Measurements from ENCODE around the gene HECW1. TPM values are rescaled to one million over a fixed set of nuclear protein-coding genes. Genes with fewer than 3 reads are reported as not detected.

HECW1 gene
- total and polyA plus RNA-seq, 10 of the 15 experiments (the other 5 are each of a cell fraction or from before 2014, with no cell fraction given), result under 0.01 to 0.31 (median 0.04) TPM; not detected in 3

DNA sequence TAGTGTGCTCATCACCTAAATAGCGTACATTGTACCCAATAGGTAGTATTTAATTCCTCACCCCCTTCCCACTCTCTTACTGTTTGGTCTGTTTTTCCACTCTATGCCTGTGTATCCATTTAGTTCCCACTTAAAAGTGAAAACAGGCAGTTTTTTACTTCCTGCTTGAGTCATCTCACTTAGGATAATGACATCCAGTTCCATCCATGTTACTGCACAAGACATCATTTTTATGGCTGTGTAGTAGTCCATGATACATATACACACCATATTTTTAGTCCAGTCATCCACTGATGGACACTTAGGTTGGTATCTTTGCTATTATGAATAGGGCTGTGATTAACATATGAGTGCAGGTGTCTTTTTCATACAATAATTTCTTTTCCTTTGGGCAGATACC, 480.6 kb downstream of the HECW1 start:
- no TSS peak for BruUV-seq (replicated peaks)
- H3K27me3 ChIP-seq (replicated peaks in 1 of 2; ENCODE audit: control insufficient read depth in 2 of 2, insufficient read depth in 2 of 2, low read length in 1 of 2), result no peaks in the 10 kb centered on the region
- H3K9me3 ChIP-seq (replicated peaks; ENCODE audit: control insufficient read depth, insufficient read depth, low read length), result no peaks in the 10 kb centered on the region; the same call in 2 of the 3 replicates
- in situ Hi-C loops (cut with MboI), result no loop called here
- peak overlapping the region; percentile 70; the same call in 1 of the 2 replicates for H3K4me2 ChIP-seq (ENCODE audit: control insufficient read depth, insufficient read depth)
- intact Hi-C loops (cut with micrococcal nuclease; ENCODE audit: unreplicated experiment), result no loop called here
- peaks cover 96% of the 10 kb centered on the region for H3K79me2 ChIP-seq (ENCODE audit: control insufficient read depth, insufficient read depth, low read length)
- no peak overlapping the region for H2AFZ ChIP-seq (ENCODE audit: control insufficient read depth, low read depth, low read length)
- no peak overlapping the region for H3K9ac ChIP-seq (ENCODE audit: control insufficient read depth, insufficient read depth, low read length)
- ChIA-PET SMC1A (ENCODE audit: uncharacterized antibody, unreplicated experiment) (interaction anchor here (0.6 to 9.8 kb wide), 6 partner anchors 11 to 139 kb away, joined by 3 to 163 read pairs (median 56); partner anchors contain the start of genes COA1 and STK17A), POLR2A (interaction anchor here (0.8 to 9.8 kb wide), 2 partner anchors 55 to 150 kb away, joined by 3 to 138 read pairs; no protein-coding TSS in a partner anchor), RAD21 (ENCODE audit: unreplicated experiment) (interaction anchor here (1.2 to 12.2 kb wide), 3 partner anchors 10 to 107 kb away, joined by 5 to 280 read pairs (median 24); partner anchors contain the start of gene STK17A), CTCF (interaction anchor here (1.0 to 12.5 kb wide), 5 partner anchors 11 to 192 kb away, joined by 3 to 183 read pairs (median 20); partner anchors contain the start of gene STK17A)
- peaks cover 41% of the 10 kb centered on the region for H3K4me1 ChIP-seq (ENCODE audit: control insufficient read depth, insufficient read depth, low read length)
- ATAC-seq, result no peak
- no peak for FAIRE-seq
- DNase-seq (ENCODE audit: low read depth, low spot score), result no peak
- H3K4me3 ChIP-seq, result peak overlapping the region; percentile 50; the same call in 1 of the 2 replicates
- TF ChIP-seq SPI1 (IDR thresholded peaks at IDR 0.05; ENCODE audit: borderline replicate concordance, insufficient read depth, low read depth, low read length) (no peak), SMARCA5 (IDR thresholded peaks at IDR 0.05) (0 out of 2 replicates have a peak, but pooled peaks have one; percentile 34), IKZF1 (conservative IDR thresholded peaks at IDR 0.05) (0 out of 2 replicates have a peak, but pooled peaks have one; percentile 13), ZNF217 (IDR thresholded peaks at IDR 0.05) (peak; percentile 52; the same call in 1 of the 2 replicates), IKZF2 (IDR thresholded peaks at IDR 0.05) (0 out of 4 replicates have a peak, but pooled peaks of 1 of the 2 experiments have one; percentile 21)
- H3K36me3 ChIP-seq (ENCODE audit: control insufficient read depth in 2 of 2, insufficient read depth in 2 of 2, low read length in 1 of 2), result peaks cover 6 to 11% of the 10 kb centered on the region in 2 experiments; a peak in 3 of 4 replicates
- peak overlapping the region; percentile 31; the same call in 1 of the 2 replicates for H3K27ac ChIP-seq (ENCODE audit: control insufficient read depth, insufficient read depth)
- no peaks in the 10 kb centered on the region for H4K20me1 ChIP-seq (ENCODE audit: control insufficient read depth, insufficient read depth)
- 96% methylated on average over 1 of the region's 1 CpG for WGBS (ENCODE audit: insufficient coverage, insufficient replicate concordance, low lambda C conversion rate, missing lambda C conversion rate)

DNA sequence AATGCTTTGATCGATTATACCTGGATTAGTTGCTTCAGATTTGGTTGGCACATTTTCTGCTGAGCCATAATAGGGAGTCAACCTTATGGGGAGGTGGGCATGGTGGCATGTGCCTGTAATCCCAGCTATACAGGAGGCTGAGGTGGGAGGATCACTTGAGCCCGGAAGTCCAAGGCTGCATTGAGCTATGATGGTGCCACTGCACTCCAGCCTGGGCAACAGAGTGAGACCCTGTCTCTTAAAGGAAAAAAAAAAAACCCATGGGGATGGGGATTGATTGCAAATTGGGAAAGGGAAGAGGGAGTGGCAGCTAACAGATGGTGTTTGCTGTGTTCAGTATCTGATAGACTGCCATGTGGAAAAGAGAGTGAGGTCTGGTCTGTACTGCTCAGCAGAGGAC, 481.6 kb downstream of the HECW1 start:
- SMC1A ChIA-PET (ENCODE audit: uncharacterized antibody, unreplicated experiment), result interaction anchor here (0.5 to 3.0 kb wide), 9 partner anchors 9 to 125 kb away, joined by 3 to 14 read pairs (median 3); partner anchors contain the start of gene STK17A
- intact Hi-C loops (cut with micrococcal nuclease; ENCODE audit: unreplicated experiment) (no loop called here), in situ Hi-C loops (cut with MboI) (no loop called here)
- ATAC-seq (no peak), DNase-seq (ENCODE audit: low read depth, low spot score) (no peak), FAIRE-seq (no peak)
- H3K4me3 ChIP-seq, result 0 out of 2 replicates have a peak overlapping the region, but pooled peaks have one; percentile 50
- H3K36me3 ChIP-seq (ENCODE audit: control insufficient read depth in 2 of 2, insufficient read depth in 2 of 2, low read length in 1 of 2), result peaks cover 6 to 14% of the 10 kb centered on the region in 2 experiments; a peak in 3 of 4 replicates
- peak overlapping the region; percentile 92 for H3K4me2 ChIP-seq (ENCODE audit: control insufficient read depth, insufficient read depth)
- RAD21 ChIA-PET (ENCODE audit: unreplicated experiment), result interaction anchor here (0.7 to 1.5 kb wide), 3 partner anchors 32 to 275 kb away, joined by 3 to 6 read pairs (median 3); partner anchors contain the start of gene MRPS24
- H3K27me3 ChIP-seq (replicated peaks in 1 of 2; ENCODE audit: control insufficient read depth in 2 of 2, insufficient read depth in 2 of 2, low read length in 1 of 2), result no peaks in the 10 kb centered on the region
- peaks cover 33% of the 10 kb centered on the region for H3K4me1 ChIP-seq (ENCODE audit: control insufficient read depth, insufficient read depth, low read length)
- H3K9ac ChIP-seq (ENCODE audit: control insufficient read depth, insufficient read depth, low read length), result no peak overlapping the region
- BruUV-seq (replicated peaks), result no TSS peak
- POLR2A ChIA-PET, result interaction anchor here (0.7 to 1.3 kb wide), 4 partner anchors 19 to 1890 kb away, joined by 3 to 5 read pairs (median 3); no protein-coding TSS in a partner anchor
- CTCF ChIA-PET, result interaction anchor here (0.8 to 3.0 kb wide), 6 partner anchors 9 to 245 kb away, joined by 3 to 15 read pairs (median 4); partner anchors contain the start of gene STK17A
- H3K79me2 ChIP-seq (ENCODE audit: control insufficient read depth, insufficient read depth, low read length), result peaks cover 91% of the 10 kb centered on the region
- H3K9me3 ChIP-seq (replicated peaks; ENCODE audit: control insufficient read depth, insufficient read depth, low read length), result no peaks in the 10 kb centered on the region; the same call in 2 of the 3 replicates
- no peaks in the 10 kb centered on the region; the same call in 1 of the 2 replicates for H4K20me1 ChIP-seq (ENCODE audit: control insufficient read depth, insufficient read depth)
- H3K27ac ChIP-seq (ENCODE audit: control insufficient read depth, insufficient read depth), result peak overlapping the region; percentile 41
- no peak overlapping the region for H2AFZ ChIP-seq (ENCODE audit: control insufficient read depth, low read depth, low read length)
- 20% methylated on average over 2 of the region's 2 CpGs for WGBS (ENCODE audit: insufficient coverage, insufficient replicate concordance, low lambda C conversion rate, missing lambda C conversion rate)
- TF ChIP-seq NFYA (IDR thresholded peaks at IDR 0.05; ENCODE audit: borderline replicate concordance, low read depth, low read length) (no peak), RCOR1 (conservative IDR thresholded peaks at IDR 0.05; ENCODE audit: low read depth, low read length) (no peak), ASH2L (IDR thresholded peaks at IDR 0.05; ENCODE audit: borderline replicate concordance, low read depth) (no peak), ZBTB33 (IDR thresholded peaks at IDR 0.05) (no peak), CHD1 (IDR thresholded peaks at IDR 0.05; ENCODE audit: low read depth, low read length) (no peak), WRNIP1 (IDR thresholded peaks at IDR 0.05; ENCODE audit: borderline replicate concordance, low read depth, low read length) (no peak), MYB (IDR thresholded peaks at IDR 0.05; ENCODE audit: borderline replicate concordance, low read depth, low read length) (no peak), NR2F1 (conservative IDR thresholded peaks at IDR 0.05) (no peak)

All from GM12878 (cell line).